ENCODE results near the gene ME3.

DNA sequence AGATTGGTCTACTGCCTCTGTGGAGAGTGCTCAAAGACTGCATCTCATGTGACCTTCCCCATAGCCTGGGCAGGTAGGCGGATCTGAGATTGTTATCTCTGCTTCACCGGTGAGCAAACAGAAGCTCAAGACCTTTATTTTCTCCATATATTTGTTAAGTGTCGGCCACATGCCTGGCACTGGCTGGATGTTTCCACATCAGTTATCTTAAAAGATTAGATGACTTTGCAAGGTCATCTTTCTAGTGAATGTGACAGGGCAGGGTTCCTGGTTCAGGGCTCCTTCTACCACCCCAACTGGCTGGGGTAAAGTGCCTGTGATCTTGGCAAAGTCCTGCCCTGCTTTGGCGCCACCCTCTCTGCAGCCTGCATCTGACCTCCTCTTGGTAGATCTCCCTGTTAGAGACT lies 172.7 kb downstream of the ME3 start:
- no peak for TF ChIP-seq EZH2 (IDR thresholded peaks at IDR 0.05; ENCODE audit: low read length, missing control alignments)
- TF ChIP-seq CTCF (conservative IDR thresholded peaks at IDR 0.05 in 1 of 2, IDR thresholded peaks at IDR 0.05 in 1 of 2; ENCODE audit: low read depth in 1 of 2, low read length in 2 of 2): no peak

Measured in fibroblast of lung (primary cell).